GM23248 (cell line): ENCODE results near the gene WDR91. TPM values are rescaled to one million over a fixed set of nuclear protein-coding genes. Genes with fewer than 3 reads are reported as not detected.
A peak's percentile ranks its signal among the peaks of the same experiment; 100 is the strongest.

Experiments used
- DNase-seq: peaks from one replicate; pipeline ENCODE4 v3.0.0-alpha.2; 2015
- H2AFZ ChIP-seq: fragments of 200-600 bp; sonication (generic); 2 replicates; pipeline ENCODE4 v1.6.1; 2016; ENCODE audit warnings: antibody characterized with exemption
- H3F3A ChIP-seq: fragments of 200-600 bp; sonication (generic); 2 replicates; pipeline ENCODE4 v1.6.1; 2016; ENCODE audit warnings: mild to moderate bottlenecking, antibody characterized with exemption, mixed run types; ENCODE audit not compliant: insufficient read depth
- H3K27ac ChIP-seq: fragments of 200-600 bp; sonication (generic); 2 replicates; pipeline ENCODE4 v1.5.1; 2016; ENCODE audit warnings: mild to moderate bottlenecking
- H3K27me3 ChIP-seq: fragments of 200-600 bp; sonication (generic); replicated peaks from 2 replicates; pipeline ENCODE4 v1.6.1; 2016; ENCODE audit warnings: mild to moderate bottlenecking; ENCODE audit not compliant: insufficient read depth
- H3K36me3 ChIP-seq: fragments of 200-600 bp; sonication (generic); 2 replicates; pipeline ENCODE4 v1.6.1; 2016; ENCODE audit warnings: low read depth, mild to moderate bottlenecking
- H3K4me1 ChIP-seq: fragments of 200-600 bp; sonication (generic); 2 replicates; pipeline ENCODE4 v1.6.1; 2016; ENCODE audit warnings: mild to moderate bottlenecking; ENCODE audit not compliant: insufficient read depth
- H3K4me2 ChIP-seq: fragments of 200-600 bp; sonication (generic); one replicate; pipeline ENCODE4 v1.6.1; 2016; ENCODE audit warnings: mild to moderate bottlenecking; ENCODE audit not compliant: unreplicated experiment
- H3K4me3 ChIP-seq: fragments of 200-600 bp; sonication (generic); 2 replicates; pipeline ENCODE4 v1.5.1; 2016; ENCODE audit warnings: mild to moderate bottlenecking
- H3K79me2 ChIP-seq: fragments of 200-600 bp; sonication (generic); 2 replicates; pipeline ENCODE4 v1.6.1; 2016; ENCODE audit warnings: mild to moderate bottlenecking; ENCODE audit not compliant: insufficient read depth
- H3K9ac ChIP-seq: fragments of 200-600 bp; sonication (generic); 2 replicates; pipeline ENCODE4 v1.6.1; 2016; ENCODE audit warnings: mild to moderate bottlenecking
- H3K9me2 ChIP-seq: fragments of 200-600 bp; sonication (generic); 2 replicates; pipeline ENCODE4 v1.6.1; 2016; ENCODE audit warnings: mixed run types, mild to moderate bottlenecking, moderate library complexity; ENCODE audit not compliant: insufficient read depth
- H3K9me3 ChIP-seq: fragments of 200-600 bp; sonication (generic); one replicate; pipeline ENCODE4 v1.6.1; 2017; ENCODE audit warnings: low read depth
- H4K20me1 ChIP-seq: fragments of 200-600 bp; sonication (generic); 2 replicates; pipeline ENCODE4 v1.6.0; 2016; ENCODE audit not compliant: insufficient read depth
- EZH2 ChIP-seq: fragments of 200-600 bp; sonication (generic); IDR thresholded peaks from 2 replicates; pipeline ENCODE4 v1.6.1; 2018; ENCODE audit warnings: antibody characterized with exemption, mild to moderate bottlenecking; ENCODE audit not compliant: insufficient read depth, poor library complexity, severe bottlenecking
- EZH2phosphoT487 ChIP-seq: fragments of 200-600 bp; sonication (generic); IDR thresholded peaks from 2 replicates; pipeline ENCODE4 v1.6.1; 2018; ENCODE audit warnings: antibody characterized with exemption, moderate library complexity, mild to moderate bottlenecking, low read depth; ENCODE audit not compliant: insufficient read depth
- WGBS, 2 experiments: methylation state at CpG; one replicate each; pipeline ENCODE4 v1.1.6; 2015 to 2017; ENCODE audit warnings: low lambda C conversion rate in 2 of 2, low coverage in 1 of 2; ENCODE audit errors: missing lambda C conversion rate in 2 of 2; 5-methylcytosine and 5-hydroxymethylcytosine counted together
- in situ Hi-C: fragments of 300-500 bp; cut with MboI; formaldehyde crosslinking; loops from 2 replicates; pipeline ENCODE4 v1.15.0; 2020
- polyA plus RNA-seq: library from polyadenylated mRNA; unstranded; fragments of >200 nt; fragmentation: Nextera tagmentation; extraction: Ambion mirVana; gene quantifications from 2 replicates; pipeline ENCODE4 v1.2.1, GENCODE V29; 2016
- total RNA-seq: library from RNA; depleted of rRNA; stranded (reverse); fragments of >200 nt; shearing (Covaris generic); gene quantifications from 2 replicates; pipeline ENCODE4 v1.2.3, GENCODE V29; 2014

WDR91 gene
- total and polyA plus RNA-seq, 2 experiments from 2014 or later: 5.4 to 8.3 TPM

- Histone ChIP-seq H3K9ac (no peak overlapping the region), H3K4me1 (0 out of 2 replicates have a peak, but pooled peaks cover 2% of the 10 kb centered on the region), H3K27me3 (no peaks in the 10 kb centered on the region), H4K20me1 (no peaks in the 10 kb centered on the region), H3K79me2 (no peaks in the 10 kb centered on the region), H2AFZ (no peak overlapping the region), H3K4me2 (no peak overlapping the region), H3K36me3 (0 out of 2 replicates have a peak, but pooled peaks cover 11% of the 10 kb centered on the region), H3K4me3 (no peak overlapping the region), H3K27ac (no peak overlapping the region), H3K9me3 (no peaks in the 10 kb centered on the region), H3F3A (no peaks in the 10 kb centered on the region), H3K9me2 (no peaks in the 10 kb centered on the region)
- in situ Hi-C loops: loop anchor here (25.0 kb wide), 1 partner anchor 537 kb away; no protein-coding TSS in a partner anchor
- no peak for TF ChIP-seq EZH2phosphoT487
- no peak for TF ChIP-seq EZH2
- no peak for DNase-seq
- 95 to 97% methylated on average over 4 of the region's 4 CpGs for WGBS, 2 experiments
Observed at GRCh38 chr7:135199439-135199838, 11.9 kb downstream of the WDR91 start.

GRCh38 chr7:135197906-135198655 is 13.2 kb downstream of the WDR91 start:
- Histone ChIP-seq H3K36me3 (0 out of 2 replicates have a peak, but pooled peaks cover 6% of the 10 kb centered on the region), H3K9me2 (no peaks in the 10 kb centered on the region), H3K9me3 (no peaks in the 10 kb centered on the region), H4K20me1 (no peaks in the 10 kb centered on the region), H3K4me1 (peaks cover 13% of the 10 kb centered on the region; the same call in 1 of the 2 replicates), H3K27ac (no peak overlapping the region), H3K9ac (no peak overlapping the region), H2AFZ (no peak overlapping the region), H3F3A (no peaks in the 10 kb centered on the region), H3K27me3 (no peaks in the 10 kb centered on the region), H3K79me2 (no peaks in the 10 kb centered on the region), H3K4me2 (no peak overlapping the region), H3K4me3 (no peak overlapping the region)
- TF ChIP-seq EZH2 (no peak), EZH2phosphoT487 (no peak)
- DNase-seq: peak; percentile 61
- 90 to 92% methylated on average over 15 of the region's 15 CpGs for WGBS, 2 experiments
- in situ Hi-C loops: loop anchor here (25.0 kb wide), 1 partner anchor 536 kb away; no protein-coding TSS in a partner anchor

- Histone ChIP-seq H3K4me3 (no peak overlapping the region), H3K4me1 (peaks cover 14% of the 10 kb centered on the region; the same call in 1 of the 2 replicates), H3K27ac (no peak overlapping the region), H3F3A (no peaks in the 10 kb centered on the region), H3K36me3 (0 out of 2 replicates have a peak, but pooled peaks cover 6% of the 10 kb centered on the region), H3K9ac (no peak overlapping the region), H3K4me2 (no peak overlapping the region), H3K9me3 (no peaks in the 10 kb centered on the region), H2AFZ (no peak overlapping the region), H3K27me3 (no peaks in the 10 kb centered on the region), H3K9me2 (no peaks in the 10 kb centered on the region), H4K20me1 (no peaks in the 10 kb centered on the region), H3K79me2 (no peaks in the 10 kb centered on the region)
- in situ Hi-C loops: loop anchor here (25.0 kb wide), 1 partner anchor 535 kb away; no protein-coding TSS in a partner anchor
- DNase-seq: no peak
- no peak for TF ChIP-seq EZH2phosphoT487
- TF ChIP-seq EZH2: no peak
- 67 to 78% methylated on average over 2 of the region's 2 CpGs for WGBS, 2 experiments
Observed at GRCh38 chr7:135197343-135197742, 14.0 kb downstream of the WDR91 start.

- WGBS, 2 experiments: 90 to 93% methylated on average over 13 to 14 of the region's 14 CpGs
- DNase-seq: no peak
- Histone ChIP-seq H3K4me2 (no peak overlapping the region), H3K9me3 (no peaks in the 10 kb centered on the region), H3K36me3 (no peaks in the 10 kb centered on the region), H3K9ac (no peak overlapping the region), H4K20me1 (no peaks in the 10 kb centered on the region), H3K4me1 (peaks cover 14% of the 10 kb centered on the region; the same call in 1 of the 2 replicates), H3F3A (no peaks in the 10 kb centered on the region), H3K27me3 (no peaks in the 10 kb centered on the region), H3K4me3 (no peak overlapping the region), H2AFZ (no peak overlapping the region), H3K9me2 (no peaks in the 10 kb centered on the region), H3K79me2 (no peaks in the 10 kb centered on the region), H3K27ac (no peak overlapping the region)
- no peak for TF ChIP-seq EZH2phosphoT487
- TF ChIP-seq EZH2: no peak
- in situ Hi-C loops: loop anchor here (25.0 kb wide), 1 partner anchor 534 kb away; no protein-coding TSS in a partner anchor
Observed at GRCh38 chr7:135195968-135196629, 15.2 kb downstream of the WDR91 start.
